HG03064 (cell line): Measurements from ENCODE around the gene PTTG1IP.
"Not testable (repeated sequence)": the region's sequence is repeated elsewhere in the genome, so short reads cannot be mapped to it uniquely, and the experiment has no call there.

Source experiments
- ATAC-seq: cut with Tn5 transposase; IDR thresholded peaks from one replicate; pipeline ENCODE4 v1.9.1; 2021; ENCODE audit warnings: low read depth; ENCODE audit not compliant: unreplicated experiment

The PTTG1IP gene

GRCh38 chr21:44886113-44887075 is 12.9 kb upstream of the PTTG1IP start:
- ATAC-seq: no peak

- ATAC-seq: no peak
Measured at GRCh38 chr21:44885615-44886014, 12.1 kb upstream of the PTTG1IP start.

- ATAC-seq: no peak
Measured at GRCh38 chr21:44884097-44884496, 10.6 kb upstream of the PTTG1IP start.

- no peak for ATAC-seq
Measured at GRCh38 chr21:44883250-44883649, 9.8 kb upstream of the PTTG1IP start.

GRCh38 chr21:44881198-44881872 is 7.8 kb upstream of the PTTG1IP start:
- no peak for ATAC-seq

- no peak for ATAC-seq
Measured at GRCh38 chr21:44880405-44881197, 7.1 kb upstream of the PTTG1IP start.

GRCh38 chr21:44879238-44879637 is 5.7 kb upstream of the PTTG1IP start:
- not testable (repeated sequence) for ATAC-seq

- no peak for ATAC-seq
Measured at GRCh38 chr21:44878053-44878982, 4.8 kb upstream of the PTTG1IP start.

- ATAC-seq: no peak
Measured at GRCh38 chr21:44876849-44877575, 3.5 kb upstream of the PTTG1IP start.

- no peak for ATAC-seq
Measured at GRCh38 chr21:44875316-44875700, 1.8 kb upstream of the PTTG1IP start.

- no peak for ATAC-seq
Measured at GRCh38 chr21:44874497-44875315, 1.2 kb upstream of the PTTG1IP start.

GRCh38 chr21:44874240-44874496 is 678 bp upstream of the PTTG1IP start:
- no peak for ATAC-seq

- no peak for ATAC-seq
Measured at GRCh38 chr21:44872649-44873355, 688 bp downstream of the PTTG1IP start.

GRCh38 chr21:44872323-44872648 is 1.2 kb downstream of the PTTG1IP start:
- ATAC-seq: no peak

- ATAC-seq: no peak
Measured at GRCh38 chr21:44871576-44872269, 1.8 kb downstream of the PTTG1IP start.

- no peak for ATAC-seq
Measured at GRCh38 chr21:44870748-44871495, 2.6 kb downstream of the PTTG1IP start.
